ENCODE measurements around the gene AKR1C2.
"Not testable (repeated sequence)": the region's sequence is repeated elsewhere in the genome, so short reads cannot be mapped to it uniquely, and the experiment has no call there.

AKR1C2 gene

GRCh38 chr10:5025461-5025881, 21.8 kb upstream of the AKR1C2 start:
- DNase-seq (ENCODE audit: low read depth in 1 of 2, low spot score in 1 of 2): not testable (repeated sequence)

DNA sequence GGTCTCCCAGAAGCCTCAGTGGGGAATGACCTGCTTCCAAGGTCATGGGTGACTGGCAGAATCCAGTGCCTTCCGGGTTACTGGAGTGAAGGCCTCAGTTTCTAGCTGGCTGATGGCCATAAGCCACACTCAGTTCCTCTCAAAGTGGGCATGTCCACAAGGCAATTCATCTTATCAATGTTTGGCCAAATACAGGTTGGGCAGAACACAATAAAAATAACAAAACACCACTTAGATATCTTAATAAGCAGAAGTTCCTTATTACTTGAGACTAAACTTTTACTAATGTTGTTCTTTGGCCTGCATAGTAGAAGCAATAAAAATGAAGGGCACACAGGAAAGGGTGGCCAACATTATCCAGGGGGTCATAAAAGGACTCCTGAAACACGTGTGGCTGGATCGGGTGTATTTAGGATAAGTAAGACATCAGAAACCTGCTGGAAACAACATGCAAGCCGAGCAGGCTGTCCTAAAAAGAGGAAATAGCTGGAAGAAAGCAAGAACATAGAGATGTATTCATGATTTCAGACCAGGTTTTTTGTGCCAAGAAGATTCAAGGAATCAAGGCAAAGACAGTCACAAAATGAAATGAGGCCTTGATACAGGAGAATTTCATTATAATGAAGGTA, 19.6 kb upstream of the AKR1C2 start:
- no peak for DNase-seq (ENCODE audit: low read depth in 1 of 2, low spot score in 1 of 2)

GRCh38 chr10:5021624-5022290, 18.1 kb upstream of the AKR1C2 start:
- not testable (repeated sequence) for DNase-seq (ENCODE audit: low read depth in 1 of 2, low spot score in 1 of 2)

GRCh38 chr10:5019770-5020612, 16.3 kb upstream of the AKR1C2 start:
- not testable (repeated sequence) for DNase-seq (ENCODE audit: low read depth in 1 of 2, low spot score in 1 of 2)

DNA sequence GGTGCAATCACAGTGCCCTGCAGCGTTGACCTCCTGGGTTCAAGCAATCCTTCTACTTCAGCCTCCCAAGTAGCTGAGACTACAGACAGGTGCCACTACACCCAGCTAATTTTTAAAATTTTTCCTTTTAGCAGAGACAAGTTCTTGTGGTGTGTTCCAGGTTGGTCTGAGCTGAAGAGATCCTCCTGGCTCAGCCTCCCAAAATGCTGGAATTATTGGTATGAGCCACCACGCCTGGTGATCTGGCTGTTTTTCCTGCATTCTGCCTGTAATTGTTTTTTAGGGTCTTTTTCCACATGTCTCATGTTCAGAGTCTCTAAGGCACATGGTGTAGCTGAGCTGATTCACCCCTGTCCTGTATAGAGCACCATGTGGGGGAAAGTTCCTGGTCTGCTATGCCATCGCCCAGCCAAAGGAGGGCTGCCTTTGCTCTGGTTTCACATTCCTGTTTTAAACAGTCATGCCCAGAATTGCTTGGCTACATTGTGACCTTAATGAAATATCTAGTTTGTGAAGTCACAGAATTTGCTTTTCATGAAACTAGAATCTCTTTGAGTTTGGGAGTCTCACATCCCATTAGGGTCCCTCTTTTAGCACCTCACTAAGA, 15.1 kb upstream of the AKR1C2 start:
- not testable (repeated sequence) for DNase-seq (ENCODE audit: low read depth in 1 of 2, low spot score in 1 of 2)

DNA sequence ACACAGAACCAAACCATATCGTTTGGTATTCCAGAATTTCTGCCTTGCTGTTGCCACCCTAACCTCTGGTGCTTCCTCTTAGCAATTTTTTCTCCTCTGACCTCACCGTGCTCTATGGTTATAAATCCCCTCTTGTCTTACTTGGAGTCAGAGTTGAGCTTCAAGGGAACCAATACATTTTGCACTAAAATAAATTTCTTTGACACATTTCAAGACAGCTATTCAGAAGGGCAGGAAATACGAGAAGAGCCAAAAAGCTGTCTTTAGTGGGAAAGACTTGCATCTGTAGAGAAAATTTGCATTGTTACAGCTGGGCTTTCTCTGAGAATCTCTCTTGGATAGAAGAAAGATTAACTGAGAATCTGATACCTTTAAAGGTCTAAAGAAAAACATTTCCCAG, 14.5 kb upstream of the AKR1C2 start:
- DNase-seq (ENCODE audit: low read depth in 1 of 2, low spot score in 1 of 2): no peak

DNA sequence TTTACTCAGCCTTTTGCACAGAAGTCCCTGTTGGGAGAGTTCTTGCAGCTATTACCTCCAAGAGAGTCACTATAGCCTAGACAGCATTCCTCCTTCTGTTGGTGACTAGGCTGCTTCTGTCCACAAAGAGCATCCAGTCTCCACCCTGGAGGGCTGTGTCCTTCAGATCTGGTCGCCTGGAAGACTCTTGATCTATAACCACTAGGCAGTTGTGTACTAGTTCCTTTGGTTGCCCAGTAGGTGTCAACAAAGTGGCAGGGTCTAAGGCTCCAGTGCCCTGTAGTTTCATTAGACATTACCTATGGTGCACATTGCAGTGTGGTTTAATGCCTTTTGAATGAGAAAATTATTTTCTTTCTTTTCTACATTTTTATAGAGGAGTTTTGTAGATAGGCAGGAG, 11.3 kb upstream of the AKR1C2 start:
- no peak for DNase-seq (ENCODE audit: low read depth in 1 of 2, low spot score in 1 of 2)

DNA sequence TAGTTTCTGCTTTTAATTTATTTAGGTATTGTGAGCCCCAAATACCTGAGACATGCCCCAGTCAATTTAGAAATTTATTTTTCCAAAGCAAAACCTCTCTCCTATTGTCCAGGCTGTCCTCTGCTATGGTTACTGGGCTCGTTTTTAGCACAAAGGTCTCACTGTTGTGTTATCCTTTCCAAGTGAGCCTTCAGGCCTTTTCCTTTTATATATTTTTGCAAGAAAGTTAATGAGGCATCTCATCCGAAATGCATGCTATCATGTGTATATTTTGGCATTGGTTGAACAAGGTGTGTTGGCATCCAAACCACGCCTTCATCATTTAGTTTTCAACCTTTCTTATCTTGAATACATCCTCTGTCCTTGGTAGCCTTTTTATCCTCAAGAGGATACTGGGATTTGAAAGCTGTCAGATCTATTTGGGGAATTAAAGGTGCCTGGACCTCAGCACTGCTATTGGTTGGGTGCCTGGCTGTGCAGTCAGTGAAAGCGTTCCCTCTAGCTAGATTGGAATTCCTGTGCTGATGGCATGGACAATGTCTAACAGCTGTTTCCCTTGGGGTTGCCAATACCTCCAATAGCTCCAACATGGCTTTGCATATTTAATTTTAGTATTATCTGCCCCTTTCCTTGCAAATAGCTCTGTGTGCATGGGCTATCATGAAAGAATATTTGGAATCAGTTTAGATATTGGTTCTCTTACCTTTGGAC, 10.7 kb upstream of the AKR1C2 start:
- not testable (repeated sequence) for DNase-seq (ENCODE audit: low read depth in 1 of 2, low spot score in 1 of 2)

GRCh38 chr10:5013385-5013784, 9.7 kb upstream of the AKR1C2 start:
- DNase-seq (ENCODE audit: low read depth in 1 of 2, low spot score in 1 of 2): no peak

DNA sequence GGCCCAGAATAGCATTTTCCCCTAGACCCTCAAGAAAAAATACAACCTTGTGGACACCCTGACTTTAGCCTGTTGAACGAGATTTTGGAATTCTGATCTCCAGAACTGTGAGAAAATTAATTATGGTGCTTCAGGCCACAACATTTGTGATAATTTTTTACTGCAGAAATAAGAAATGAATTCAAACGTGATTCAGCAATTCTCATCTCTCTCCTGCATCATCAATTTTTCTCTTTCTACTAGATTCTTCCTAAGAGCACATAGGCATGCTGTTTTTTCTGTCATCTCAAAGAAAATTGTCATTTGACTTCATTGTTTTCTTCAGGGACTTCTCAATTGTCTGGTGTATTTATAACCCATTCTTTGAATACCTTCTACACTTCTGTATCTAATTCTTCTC, 8.9 kb upstream of the AKR1C2 start:
- DNase-seq (ENCODE audit: low read depth in 1 of 2, low spot score in 1 of 2): no peak

- not testable (repeated sequence) for DNase-seq (ENCODE audit: low read depth in 1 of 2, low spot score in 1 of 2)
Measured at GRCh38 chr10:5011392-5011791, 7.7 kb upstream of the AKR1C2 start.

DNA sequence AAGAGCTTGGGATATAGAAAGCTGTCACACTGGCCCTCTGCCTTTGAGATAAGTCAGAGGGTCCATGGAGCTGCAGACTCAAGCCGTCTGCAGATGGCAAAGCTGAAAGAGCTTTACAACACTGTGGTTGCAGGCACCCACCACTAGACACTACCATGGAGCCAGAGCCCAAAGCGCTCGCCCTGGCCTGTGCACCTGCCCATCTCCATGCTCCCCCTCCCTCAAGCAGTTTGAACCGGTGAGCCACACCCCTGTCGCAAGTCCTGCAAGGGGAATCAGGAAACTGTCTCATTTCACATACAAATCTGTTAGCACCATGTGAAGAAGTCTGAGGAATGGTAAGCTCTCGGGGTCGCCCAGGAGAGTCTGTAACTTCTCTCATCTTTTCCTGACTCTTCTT, 6.4 kb upstream of the AKR1C2 start:
- DNase-seq (ENCODE audit: low read depth in 1 of 2, low spot score in 1 of 2): not testable (repeated sequence)

- DNase-seq (ENCODE audit: low read depth in 1 of 2, low spot score in 1 of 2): not testable (repeated sequence)
Measured at GRCh38 chr10:5008857-5009548, 5.3 kb upstream of the AKR1C2 start.

GRCh38 chr10:5004501-5004900, 844 bp upstream of the AKR1C2 start:
- DNase-seq (ENCODE audit: low read depth in 1 of 2, low spot score in 1 of 2): not testable (repeated sequence)

DNA sequence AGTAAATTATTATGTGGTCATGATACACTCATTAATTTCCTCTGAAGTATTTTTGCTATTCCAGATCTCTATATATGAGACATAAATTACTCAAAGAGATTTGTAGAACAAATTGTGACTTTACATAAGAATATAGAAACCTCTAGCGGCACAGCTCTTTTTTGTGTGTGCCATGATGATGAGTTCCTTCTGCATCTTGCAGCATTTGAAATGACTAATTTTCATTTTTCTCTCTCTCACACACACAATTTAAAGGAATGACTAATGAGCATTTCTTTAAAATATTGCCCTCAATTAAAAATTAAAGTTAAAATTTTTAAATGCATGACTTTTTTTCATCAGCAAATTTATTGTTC, 351 bp upstream of the AKR1C2 start:
- DNase-seq (ENCODE audit: low read depth in 1 of 2, low spot score in 1 of 2): not testable (repeated sequence)

DNA sequence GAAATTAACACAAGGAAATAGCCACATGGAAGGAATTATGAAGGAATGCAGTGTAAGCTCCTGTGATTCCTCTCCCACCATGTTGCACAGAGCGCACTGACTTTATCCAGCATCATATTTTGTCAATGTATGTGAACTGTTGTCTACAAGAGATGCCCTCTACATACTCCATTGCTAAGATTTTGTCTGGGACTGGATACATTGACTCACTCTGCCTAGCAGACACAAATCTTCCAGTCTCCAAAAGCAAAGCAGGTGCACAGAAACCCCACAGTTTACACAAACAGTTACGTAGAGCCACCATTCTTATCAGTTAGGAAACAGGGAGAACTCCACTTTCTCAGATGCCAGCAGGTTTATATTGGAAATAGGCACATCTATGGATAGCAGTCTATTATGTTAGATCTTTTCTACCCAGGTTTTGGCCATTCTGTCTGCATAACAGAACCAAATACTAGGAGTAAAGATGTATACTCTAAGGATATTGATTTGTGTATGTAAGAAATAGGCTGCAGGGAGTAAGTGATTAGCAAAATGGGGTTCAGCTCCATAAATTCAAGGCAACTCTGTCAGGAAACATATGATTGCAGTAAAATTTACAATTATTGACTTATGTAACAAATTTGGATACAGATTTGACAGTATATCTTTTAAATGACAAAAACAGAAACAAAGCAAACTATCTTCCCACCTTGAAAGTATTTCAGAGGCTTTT, 1.5 kb downstream of the AKR1C2 start:
- DNase-seq (ENCODE audit: low read depth in 1 of 2, low spot score in 1 of 2): no peak

DNA sequence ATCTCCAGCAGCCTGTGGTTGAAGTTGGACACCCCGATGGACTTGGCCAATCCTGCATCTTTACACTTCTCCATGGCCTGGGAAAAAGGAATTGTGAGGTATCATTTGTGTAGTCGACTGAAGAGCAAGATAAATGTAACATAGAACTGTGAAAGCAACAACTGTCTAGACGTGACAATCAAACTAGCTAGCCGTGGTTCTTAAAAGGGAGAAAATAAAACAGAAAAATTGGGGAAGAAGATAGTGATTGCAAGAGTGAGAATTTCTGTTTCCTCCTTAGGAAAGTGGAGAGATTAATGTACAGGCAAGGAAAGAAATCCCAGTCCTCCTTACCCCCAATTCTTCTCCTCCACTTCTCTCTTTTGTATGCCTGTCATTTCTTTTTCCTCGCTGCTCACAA, 5.0 kb downstream of the AKR1C2 start:
- DNase-seq (ENCODE audit: low read depth in 1 of 2, low spot score in 1 of 2): no peak

GRCh38 chr10:4994260-4994659, 9.4 kb downstream of the AKR1C2 start:
- not testable (repeated sequence) for DNase-seq (ENCODE audit: low read depth in 1 of 2, low spot score in 1 of 2)

GRCh38 chr10:4992564-4992963, 11.1 kb downstream of the AKR1C2 start:
- DNase-seq (ENCODE audit: low read depth in 1 of 2, low spot score in 1 of 2): not testable (repeated sequence)

- DNase-seq (ENCODE audit: low read depth in 1 of 2, low spot score in 1 of 2): not testable (repeated sequence)
Measured at GRCh38 chr10:4991463-4991862, 12.2 kb downstream of the AKR1C2 start.

All from stimulated activated CD4-positive, alpha-beta T cell treated with anti-CD3 and anti-CD28 coated beads, Interleukin-15, amount 100 ng/mL, for 1 hour (primary cell).